NCI-H1436 (cell line): ENCODE data around the gene EMCN.
"Not testable (repeated sequence)": the region's sequence is repeated elsewhere in the genome, so short reads cannot be mapped to it uniquely, and the experiment has no call there.

Source experiments
- DNase-seq: peaks from one replicate; lab custom pipeline; 2025; lab: John Stamatoyannopoulos, UW

EMCN gene

DNA sequence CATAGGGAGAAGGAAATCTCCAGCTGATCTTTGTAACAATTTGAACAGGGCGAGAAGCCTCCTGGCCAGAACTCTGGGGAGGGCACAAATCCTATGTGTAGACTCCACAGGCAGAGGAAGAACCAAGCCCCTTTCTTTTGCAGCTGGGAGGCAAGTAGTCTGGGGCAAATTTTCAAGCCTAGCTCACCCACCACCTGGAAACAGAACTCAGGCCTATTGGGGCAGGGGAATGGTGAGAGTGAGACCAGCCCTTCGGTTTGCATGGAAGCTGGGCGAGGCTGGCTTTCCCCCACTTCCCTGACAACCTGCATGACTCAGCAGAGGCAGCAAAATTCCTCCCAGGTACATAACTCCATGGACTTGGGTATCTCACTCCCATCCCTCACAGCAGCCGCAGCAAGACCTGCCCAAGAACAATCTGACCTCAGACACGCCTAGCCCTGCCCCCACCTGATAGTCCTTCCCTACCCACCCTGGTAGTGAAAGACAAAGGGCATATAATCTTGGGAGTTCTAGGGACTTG lies 138.2 kb downstream of the EMCN start:
- no peak for DNase-seq

DNA sequence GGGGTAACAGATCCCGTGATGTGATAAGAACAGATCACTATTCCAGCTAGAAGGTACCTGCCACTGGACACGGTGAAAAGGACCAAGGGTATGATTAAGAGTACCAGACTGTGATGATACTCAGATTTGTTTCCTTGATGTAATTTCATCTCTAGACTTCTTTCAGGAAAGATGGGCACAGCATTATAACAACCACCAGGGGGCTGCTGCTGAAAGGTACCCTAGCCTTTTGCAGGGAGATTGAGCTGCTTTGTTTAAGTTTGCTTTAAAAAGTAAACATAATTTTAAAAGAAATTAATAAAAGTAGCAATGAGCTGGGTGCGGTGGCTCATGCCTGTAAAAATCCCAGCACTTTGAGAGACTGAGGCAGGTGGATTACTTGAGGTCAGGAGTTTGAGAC lies 145.4 kb downstream of the EMCN start:
- no peak for DNase-seq

DNA sequence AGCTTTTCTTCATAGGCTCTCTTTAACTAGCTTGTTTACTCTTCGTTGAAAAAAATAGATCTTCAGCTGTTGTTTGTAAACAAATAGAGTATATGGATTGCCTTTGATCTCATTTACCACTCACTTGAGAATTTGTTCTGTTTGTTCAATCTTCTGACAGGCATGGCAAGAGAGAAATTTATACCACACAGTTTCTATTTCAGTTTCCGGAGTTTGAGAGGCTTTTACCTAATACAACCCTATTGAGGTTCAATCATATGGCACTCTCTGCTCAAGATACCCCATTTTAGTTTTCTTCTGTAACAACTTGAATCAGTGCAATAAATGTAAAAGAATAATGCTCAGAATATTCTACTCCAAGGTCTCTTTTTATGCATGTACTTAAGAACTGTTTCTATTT lies 148.0 kb downstream of the EMCN start:
- no peak for DNase-seq

DNA sequence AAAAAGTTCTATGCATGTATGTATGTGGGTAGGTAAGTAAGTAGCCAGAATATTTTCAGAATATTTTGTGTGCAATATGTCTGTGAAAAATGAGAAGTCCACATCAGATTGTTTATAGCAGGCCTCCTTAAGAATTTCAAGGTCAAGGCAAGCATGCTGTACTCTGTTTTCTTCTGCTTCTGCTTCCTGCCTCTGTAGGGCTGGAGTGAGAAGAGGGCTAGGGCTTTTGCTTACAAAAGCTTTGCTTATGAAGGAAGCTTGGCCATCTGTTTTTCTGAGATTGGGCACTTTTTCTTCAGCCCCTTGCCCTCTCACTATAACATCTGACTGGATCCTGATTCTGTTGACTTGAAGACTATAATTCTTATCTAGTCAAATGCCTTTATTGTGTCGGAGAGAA lies 150.4 kb downstream of the EMCN start:
- no peak for DNase-seq

DNA sequence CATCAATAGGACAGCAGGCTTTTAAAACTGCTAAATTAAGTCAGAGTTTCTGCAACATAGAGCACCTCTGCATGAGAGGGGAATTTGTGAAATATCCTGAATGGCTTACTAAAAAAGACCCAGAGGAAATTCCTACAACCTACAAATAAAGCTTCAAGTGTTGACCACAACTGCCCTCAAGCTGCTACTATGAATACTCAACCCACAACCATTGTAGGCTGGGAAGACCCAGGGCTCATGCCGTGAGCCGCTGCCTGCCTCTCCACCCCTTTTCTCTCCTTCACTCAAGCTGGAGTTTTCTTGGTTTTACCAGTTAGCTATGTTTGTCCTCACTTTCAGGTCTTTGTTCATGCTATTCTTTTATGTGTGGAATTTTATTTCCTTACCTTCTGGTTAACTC lies 151.6 kb downstream of the EMCN start:
- no peak for DNase-seq

DNA sequence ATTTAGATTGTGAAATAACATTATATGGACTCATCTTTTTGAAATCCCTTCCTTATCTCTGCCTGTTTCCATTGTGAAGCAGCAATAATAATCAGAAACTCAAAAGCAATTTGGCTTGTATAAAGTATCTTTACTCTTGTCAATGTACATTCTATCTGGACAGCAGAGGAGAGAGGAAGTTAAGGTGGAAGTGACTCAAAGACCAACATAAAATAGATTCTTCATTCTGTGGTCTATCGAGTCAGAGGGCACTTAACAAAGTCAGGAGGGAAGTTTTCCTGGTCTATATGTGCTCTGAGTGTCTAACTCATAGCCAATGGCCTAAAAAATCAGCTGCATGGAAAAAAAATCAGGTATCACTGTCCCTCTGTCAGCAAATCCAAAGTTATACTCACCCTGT lies 155.5 kb downstream of the EMCN start:
- DNase-seq: no peak

DNA sequence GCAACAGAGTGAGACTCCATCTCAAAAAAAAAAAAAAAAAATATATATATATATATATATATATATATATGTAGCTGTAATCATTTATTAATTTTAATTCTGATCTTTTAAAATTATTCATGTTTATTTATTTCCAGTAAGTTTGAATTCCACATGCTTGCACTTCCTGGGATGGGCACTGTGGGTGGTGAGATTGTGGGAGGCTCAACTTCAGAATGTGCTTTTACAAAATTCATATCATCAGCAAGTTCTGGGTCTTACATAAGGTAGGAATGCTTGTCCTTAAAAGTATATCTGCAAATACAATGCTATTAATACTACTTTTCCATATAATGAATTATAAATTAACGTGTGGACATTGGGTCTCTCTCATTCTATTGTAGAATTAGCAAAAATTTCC lies 156.5 kb downstream of the EMCN start:
- DNase-seq: no peak

DNA sequence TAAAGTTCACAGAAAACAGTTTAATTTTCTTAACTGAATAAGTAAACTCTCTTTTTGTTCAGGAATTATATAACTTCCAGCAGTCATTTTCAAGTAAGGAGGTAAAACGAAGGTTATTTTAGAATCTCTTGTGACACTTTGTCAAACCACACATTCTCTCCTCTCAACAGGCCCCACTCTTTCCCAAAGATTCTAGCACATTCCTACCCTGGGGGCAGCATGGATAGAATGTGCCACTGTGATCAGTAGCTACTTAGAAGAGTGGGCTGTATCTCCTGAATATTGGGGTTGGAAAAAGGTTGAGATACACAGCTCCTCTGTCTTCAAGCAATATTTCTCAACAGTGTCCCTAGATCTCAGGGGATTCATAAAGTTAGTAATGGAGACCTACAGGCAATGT lies 157.6 kb downstream of the EMCN start:
- DNase-seq: no peak

DNA sequence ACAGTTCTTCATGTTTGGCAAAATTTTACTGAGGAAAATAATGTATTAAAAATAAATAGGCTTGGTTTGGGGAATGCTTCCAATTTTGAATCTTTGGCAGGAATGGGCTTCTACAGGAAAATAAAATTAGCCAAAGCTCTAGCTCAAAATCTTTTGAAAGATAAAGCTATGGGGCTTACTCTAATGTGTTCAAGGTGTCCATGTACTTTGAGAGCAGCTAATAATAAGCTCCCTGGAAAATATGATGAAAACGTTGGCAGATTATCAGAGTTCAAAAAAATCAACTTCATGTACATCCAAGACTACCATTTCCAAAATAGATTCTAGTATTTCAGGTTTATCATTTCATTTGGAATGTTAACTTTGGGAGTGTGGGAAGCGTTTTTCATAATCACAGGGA lies 158.4 kb downstream of the EMCN start:
- no peak for DNase-seq

DNA sequence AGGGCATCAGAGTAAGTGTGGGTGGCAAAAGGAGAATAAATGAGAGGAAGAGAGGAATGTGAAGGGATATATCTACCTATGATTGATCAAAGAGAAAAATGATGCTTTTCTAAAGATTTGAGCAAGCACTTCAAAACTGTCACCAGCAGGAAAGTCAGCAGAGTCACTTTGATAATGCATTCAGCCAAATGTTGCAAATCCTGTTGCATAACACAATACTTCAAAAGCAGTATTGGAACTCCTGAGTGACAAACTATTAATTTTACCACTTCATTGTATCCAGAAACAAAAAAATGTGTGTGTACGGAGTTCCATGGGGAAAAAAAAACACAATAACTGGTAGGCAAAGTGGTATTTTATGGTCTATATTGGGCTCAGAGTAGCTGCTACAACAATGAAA lies 160.3 kb downstream of the EMCN start:
- no peak for DNase-seq

DNA sequence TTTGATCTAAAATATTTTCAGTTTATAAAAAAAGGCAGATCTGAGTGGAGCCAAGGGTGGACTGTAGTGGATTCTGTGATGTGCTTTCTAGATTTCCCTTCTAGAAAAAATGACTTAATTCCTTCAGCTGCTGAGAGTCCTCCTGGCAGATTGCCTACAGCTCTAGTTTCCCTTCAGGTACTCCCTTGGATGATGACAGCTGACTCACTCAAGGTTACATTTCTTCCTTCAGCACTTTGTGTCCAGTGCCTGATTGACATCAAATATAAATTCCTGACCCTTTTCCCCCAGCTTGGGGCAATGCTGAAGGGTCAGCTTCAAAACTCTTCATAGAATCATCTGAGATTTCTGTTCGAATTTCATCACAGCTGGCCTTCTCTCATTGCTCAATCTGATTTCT lies 161.7 kb downstream of the EMCN start:
- no peak for DNase-seq

DNA sequence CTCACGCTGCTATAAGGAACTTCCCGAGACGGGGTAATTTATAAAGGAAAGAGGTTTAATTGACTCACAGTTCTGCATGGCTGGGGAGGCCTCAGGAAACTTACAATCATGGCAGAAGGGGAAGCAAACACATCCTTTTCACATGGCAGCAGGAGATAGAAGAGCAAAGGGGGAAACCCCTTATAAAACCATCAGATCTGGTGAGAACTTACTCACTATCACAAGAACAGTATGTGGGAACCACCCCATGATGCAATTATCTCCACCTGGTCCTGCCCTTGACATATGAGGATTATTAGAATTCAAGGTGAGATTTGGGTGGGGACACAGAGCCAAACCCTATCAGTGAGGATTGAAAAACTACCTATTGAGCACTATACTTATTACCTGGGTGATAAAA lies 165.5 kb downstream of the EMCN start:
- DNase-seq: not testable (repeated sequence)

DNA sequence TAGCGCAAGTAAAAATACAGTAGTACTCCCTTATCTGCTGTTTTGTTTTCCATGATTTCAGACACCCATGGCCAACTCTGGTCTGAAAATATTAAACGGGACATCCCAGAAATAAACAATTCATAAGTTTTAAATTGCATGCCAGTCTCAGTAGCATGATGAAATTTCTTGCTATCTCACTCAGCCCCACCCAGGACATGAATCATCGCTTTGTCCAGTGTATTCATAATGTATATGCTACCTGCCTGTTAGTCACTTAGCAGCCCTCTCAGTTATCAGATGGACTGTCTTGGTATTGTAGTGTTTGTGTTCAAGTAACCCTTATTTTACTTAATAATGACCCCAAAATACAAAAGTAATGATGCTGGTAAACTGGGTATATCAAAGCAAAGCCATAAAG lies 169.3 kb downstream of the EMCN start:
- no peak for DNase-seq

DNA sequence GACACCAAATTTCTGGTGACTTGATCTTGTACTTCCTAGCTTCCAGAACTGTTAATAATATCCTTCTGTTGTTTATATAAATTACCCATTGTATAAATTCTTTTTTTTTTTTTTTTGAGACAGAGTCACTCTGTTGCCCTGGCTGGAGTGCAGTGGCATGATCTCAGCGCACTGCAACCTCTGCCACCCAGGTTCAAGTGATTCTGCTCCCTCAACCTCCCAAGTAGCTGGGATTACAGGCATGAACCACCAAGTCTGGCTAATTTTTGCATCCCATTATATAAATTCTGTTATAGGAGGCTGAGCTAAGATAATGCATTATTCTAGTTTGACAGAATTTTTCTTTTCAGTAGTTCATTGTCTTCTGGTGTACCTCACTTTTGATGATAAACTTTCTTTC lies 170.6 kb downstream of the EMCN start:
- no peak for DNase-seq

DNA sequence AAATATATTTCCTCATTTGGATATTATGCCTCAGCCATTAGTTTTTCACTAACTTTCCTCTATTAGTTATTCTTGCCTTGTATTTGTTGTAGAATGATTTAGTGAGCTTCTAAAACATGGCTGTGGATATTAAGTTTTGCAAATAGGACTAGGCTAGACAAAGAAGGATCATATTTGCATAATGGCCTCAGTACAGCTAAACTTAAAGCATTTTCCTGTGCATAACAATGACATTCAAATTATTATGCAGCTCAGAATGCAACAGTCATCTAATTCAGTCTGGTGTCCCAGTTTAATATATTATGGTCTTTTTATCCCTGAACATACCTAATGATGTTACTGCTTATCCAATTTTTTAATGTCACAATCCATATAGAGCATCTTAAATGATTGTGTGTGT lies 172.2 kb downstream of the EMCN start:
- DNase-seq: no peak
